DOHH2 (cell line): ENCODE data around the gene TMOD2.

Source experiments
- CTCF ChIP-seq: fragments of 200-600 bp; sonication (generic); IDR thresholded peaks from one replicate; pipeline ENCODE4 v1.5.1; 2014; ENCODE audit warnings: antibody characterized with exemption, mild to moderate bottlenecking, low read depth, low read length; ENCODE audit not compliant: poor library complexity, severe bottlenecking
- EZH2phosphoT487 ChIP-seq: fragments of 200-600 bp; sonication (generic); IDR thresholded peaks from 2 replicates; pipeline ENCODE4 v1.6.1; 2017; ENCODE audit warnings: borderline replicate concordance, mild to moderate bottlenecking, antibody characterized with exemption, low read length, moderate library complexity, mixed read lengths

DNA sequence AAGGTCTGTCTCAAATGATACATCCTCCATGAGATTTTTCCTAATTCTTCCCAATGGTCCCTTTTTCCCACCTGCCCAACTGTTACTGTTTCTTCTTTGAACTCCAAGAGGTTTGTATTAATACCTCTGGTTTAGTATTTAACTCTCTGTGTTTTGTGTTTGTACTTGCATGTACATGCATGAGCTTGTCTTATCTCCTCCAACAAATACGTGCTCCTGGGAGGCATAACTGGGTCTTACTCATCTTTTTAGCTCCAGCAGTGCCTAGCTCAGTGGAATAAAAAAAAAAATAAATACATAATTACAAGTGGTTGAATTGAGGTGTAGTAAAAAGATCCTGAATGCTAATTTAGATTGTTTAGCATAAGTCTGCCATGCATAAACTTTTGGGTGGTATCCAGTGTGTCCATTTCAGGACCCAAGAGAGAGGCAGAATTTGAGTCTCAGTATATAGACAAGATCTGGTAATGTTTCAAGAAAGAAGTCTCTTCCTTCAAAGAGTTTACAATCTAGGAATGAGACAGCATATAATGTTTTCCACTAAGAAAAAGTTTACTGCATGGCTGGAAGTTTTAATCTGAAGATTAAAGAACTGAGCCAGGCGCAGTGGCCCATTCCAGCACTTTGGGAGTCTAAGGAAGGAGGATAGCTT lies 12.2 kb upstream of the TMOD2 start:
- TF ChIP-seq CTCF, result no peak
- TF ChIP-seq EZH2phosphoT487, result no peak
